WTC11 (cell line): ENCODE measurements around the gene ABHD17C. TPM values are rescaled to one million over a fixed set of nuclear protein-coding genes. Genes with fewer than 3 reads are reported as not detected.
A peak's percentile ranks its signal among the peaks of the same experiment; 100 is the strongest.

Experiments
- ATAC-seq: fragments of 200-7000 bp; cut with Tn5 transposase; 2 replicates; pipeline ENCODE4 v1.10.0; 2021; ENCODE audit warnings: mild to moderate bottlenecking, moderate library complexity
- CTCF ChIA-PET: fragments of 300-600 bp; sonication (Branson Sonifier 250); formaldehyde crosslinking; loops from one replicate; lab custom pipeline; 2021; ENCODE audit warnings: antibody characterized with exemption; lab: Charles Lee
- POLR2A ChIA-PET: fragments of 350-600 bp; sonication (Branson Sonifier 250); formaldehyde crosslinking; loops from one replicate; lab custom pipeline; 2021; ENCODE audit warnings: antibody characterized with exemption; lab: Charles Lee
- DNase-seq: peaks from one replicate; pipeline ENCODE4 v3.0.0; 2021; ENCODE audit warnings: low spot score
- H3K27ac Mint-ChIP-seq: 2 replicates; pipeline ENCODE4 v1.8.0; 2021; ENCODE audit warnings: mixed read lengths
- H3K27me3 Mint-ChIP-seq: 2 replicates; pipeline ENCODE4 v1.8.0; 2021; ENCODE audit warnings: low read depth, mild to moderate bottlenecking, moderate library complexity, mixed read lengths
- H3K36me3 Mint-ChIP-seq: 2 replicates; pipeline ENCODE4 v1.8.0; 2021; ENCODE audit warnings: mixed read lengths
- H3K4me1 Mint-ChIP-seq: 2 replicates; pipeline ENCODE4 v1.8.0; 2022; ENCODE audit warnings: mixed read lengths
- H3K4me3 Mint-ChIP-seq: 2 replicates; pipeline ENCODE4 v1.8.0; 2021; ENCODE audit warnings: mild to moderate bottlenecking, moderate library complexity, mixed read lengths
- H3K9me3 Mint-ChIP-seq: 2 replicates; pipeline ENCODE4 v1.8.0; 2021; ENCODE audit warnings: mixed read lengths
- ATF2 ChIP-seq: sonication (generic); formaldehyde crosslinking; IDR thresholded peaks from 2 replicates; pipeline ENCODE4 v1.8.1; 2022; ENCODE audit warnings: low read depth, missing genetic modification reagents, borderline replicate concordance
- ATF6 ChIP-seq: sonication (generic); formaldehyde crosslinking; IDR thresholded peaks from 2 replicates; pipeline ENCODE4 v1.8.1; 2023; ENCODE audit warnings: mild to moderate bottlenecking, missing genetic modification reagents
- EMX1 ChIP-seq: fragments of 250-450 bp; sonication (Bioruptor Pico); IDR thresholded peaks from 2 replicates; pipeline ENCODE4 v1.8.0; 2021; ENCODE audit warnings: mild to moderate bottlenecking
- ERG ChIP-seq: fragments of 250-450 bp; sonication (Bioruptor Pico); IDR thresholded peaks from 2 replicates; pipeline ENCODE4 v1.8.0; 2021; ENCODE audit warnings: mild to moderate bottlenecking
- ESRRA ChIP-seq: sonication (generic); formaldehyde crosslinking; IDR thresholded peaks from 2 replicates; pipeline ENCODE4 v1.8.1; 2022; ENCODE audit warnings: mild to moderate bottlenecking, missing genetic modification reagents, borderline replicate concordance
- GABPB1 ChIP-seq: sonication (generic); formaldehyde crosslinking; IDR thresholded peaks from 2 replicates; pipeline ENCODE4 v1.8.1; 2023; ENCODE audit warnings: mild to moderate bottlenecking, missing genetic modification reagents
- HMGXB4 ChIP-seq: sonication (generic); formaldehyde crosslinking; IDR thresholded peaks from 2 replicates; pipeline ENCODE4 v1.8.1; 2023; ENCODE audit warnings: mild to moderate bottlenecking, moderate library complexity, missing genetic modification reagents
- IRF1 ChIP-seq: sonication (generic); formaldehyde crosslinking; IDR thresholded peaks from 2 replicates; pipeline ENCODE4 v1.8.0; 2023; ENCODE audit warnings: missing genetic modification reagents
- MXD4 ChIP-seq: fragments of 250-450 bp; sonication (Bioruptor Pico); IDR thresholded peaks from 2 replicates; pipeline ENCODE4 v1.8.0; 2021; ENCODE audit warnings: mild to moderate bottlenecking, moderate library complexity, borderline replicate concordance
- NR1H2 ChIP-seq: sonication (generic); formaldehyde crosslinking; IDR thresholded peaks from 2 replicates; pipeline ENCODE4 v1.9.0; 2021; ENCODE audit warnings: mild to moderate bottlenecking, moderate library complexity, missing genetic modification reagents
- PRDM15 ChIP-seq: sonication (generic); formaldehyde crosslinking; IDR thresholded peaks from 2 replicates; pipeline ENCODE4 v1.8.0; 2022; ENCODE audit warnings: missing genetic modification reagents
- TCF7 ChIP-seq: sonication (generic); formaldehyde crosslinking; IDR thresholded peaks from 2 replicates; pipeline ENCODE4 v1.8.0; 2022; ENCODE audit warnings: mild to moderate bottlenecking, low read depth, missing genetic modification reagents, moderate library complexity
- ZBTB43 ChIP-seq: sonication (generic); formaldehyde crosslinking; IDR thresholded peaks from 2 replicates; pipeline ENCODE4 v1.8.1; 2023; ENCODE audit warnings: mild to moderate bottlenecking, missing genetic modification reagents
- ZMAT4 ChIP-seq: fragments of 250-450 bp; sonication (Bioruptor Pico); IDR thresholded peaks from 2 replicates; pipeline ENCODE4 v1.9.0; 2021; ENCODE audit warnings: mild to moderate bottlenecking
- ZNF121 ChIP-seq: sonication (generic); formaldehyde crosslinking; IDR thresholded peaks from 2 replicates; pipeline ENCODE4 v1.8.0; 2023; ENCODE audit warnings: missing genetic modification reagents
- ZNF219 ChIP-seq: sonication (generic); formaldehyde crosslinking; IDR thresholded peaks from 2 replicates; pipeline ENCODE4 v1.8.0; 2023; ENCODE audit warnings: missing genetic modification reagents, mild to moderate bottlenecking, borderline replicate concordance
- ZNF263 ChIP-seq: sonication (generic); formaldehyde crosslinking; IDR thresholded peaks from 2 replicates; pipeline ENCODE4 v1.8.1; 2022; ENCODE audit warnings: low read depth, mild to moderate bottlenecking, moderate library complexity, missing genetic modification reagents
- ZNF281 ChIP-seq: sonication (generic); formaldehyde crosslinking; IDR thresholded peaks from 2 replicates; pipeline ENCODE4 v1.8.0; 2023; ENCODE audit warnings: mild to moderate bottlenecking, missing genetic modification reagents
- ZNF416 ChIP-seq: fragments of 250-450 bp; sonication (Bioruptor Pico); IDR thresholded peaks from 2 replicates; pipeline ENCODE4 v1.9.0; 2021; ENCODE audit warnings: mild to moderate bottlenecking, inconsistent platforms
- total RNA-seq: library from RNA; stranded (reverse); gene quantifications from 3 replicates; pipeline ENCODE4 v1.2.3, GENCODE V29; 2021

Gene ABHD17C
- total RNA-seq, 1 experiment from 2014 or later = 29.0 TPM

GRCh38 chr15:80736560-80736959, 41.5 kb downstream of the ABHD17C start (continued):
- TF ChIP-seq PRDM15 (CRISPR knock-in tag) (no peak), ERG (CRISPR knock-in tag) (no peak), HMGXB4 (no peak), ZNF281 (CRISPR knock-in tag) (no peak), EMX1 (CRISPR knock-in tag) (no peak), ZNF263 (CRISPR knock-in tag) (no peak), ZNF121 (CRISPR knock-in tag) (no peak)

- POLR2A ChIA-PET = no interaction called here
- peak overlapping the region; percentile 6; the same call in 1 of the 2 replicates for H3K27ac Mint-ChIP-seq
These were observed 44.8 kb downstream of the ABHD17C start for GRCh38 chr15:80739919-80740318.

More at GRCh38 chr15:80739919-80740318, 44.8 kb downstream of the ABHD17C start:
- Mint-ChIP-seq H3K4me3 (no peak overlapping the region), H3K36me3 (peaks cover 7% of the 10 kb centered on the region), H3K9me3 (peaks cover 16% of the 10 kb centered on the region), H3K27me3 (no peaks in the 10 kb centered on the region), H3K4me1 (peaks cover 31% of the 10 kb centered on the region)
- ATAC-seq (no peak), DNase-seq (no peak)
- no peak for TF ChIP-seq ZMAT4 (CRISPR knock-in tag)
- TF ChIP-seq NR1H2 (CRISPR knock-in tag) = no peak
- TF ChIP-seq TCF7 (CRISPR knock-in tag) = no peak
- no peak for TF ChIP-seq ZNF219 (CRISPR knock-in tag)
- no peak for TF ChIP-seq GABPB1
- TF ChIP-seq ZNF416 (CRISPR knock-in tag) = no peak
- no peak for TF ChIP-seq ATF2 (CRISPR knock-in tag)
- no peak for TF ChIP-seq ESRRA (CRISPR knock-in tag)
- no peak for TF ChIP-seq ZBTB43
- no peak for TF ChIP-seq ZNF263 (CRISPR knock-in tag)
- no peak for TF ChIP-seq ATF6
- no peak for TF ChIP-seq MXD4 (CRISPR knock-in tag)
- no peak for TF ChIP-seq IRF1 (CRISPR knock-in tag)
- CTCF ChIA-PET = interaction anchor here (1.3 kb wide), 1 partner anchor 36 kb away, joined by 4 read pairs; no protein-coding TSS in a partner anchor
